Stimulated activated memory B cell treated with anti-CD40 and anti-IgM and Interleukin-4, amounts not matched to agents 10 μg/mL and 1 μg/mL and 100 μg/mL, for 72 hours (primary cell): Measurements from ENCODE around the gene SCUBE2.
"Not testable (repeated sequence)": the region's sequence is repeated elsewhere in the genome, so short reads cannot be mapped to it uniquely, and the experiment has no call there.

Experiments used
- ATAC-seq: fragments of 150-1000 bp; cut with Tn5 transposase; 2 replicates; pipeline ENCODE4 v1.10.0; 2021
- H3K27ac Mint-ChIP-seq: one replicate; pipeline ENCODE4 v1.8.0; 2022; ENCODE audit warnings: mild to moderate bottlenecking, mixed read lengths
- H3K27me3 Mint-ChIP-seq: one replicate; pipeline ENCODE4 v1.8.0; 2022; ENCODE audit warnings: mixed read lengths
- H3K36me3 Mint-ChIP-seq: one replicate; pipeline ENCODE4 v1.8.0; 2022; ENCODE audit warnings: mixed read lengths
- H3K4me1 Mint-ChIP-seq: one replicate; pipeline ENCODE4 v1.8.0; 2022; ENCODE audit warnings: mixed read lengths
- H3K4me3 Mint-ChIP-seq: one replicate; pipeline ENCODE4 v1.8.0; 2022; ENCODE audit warnings: mild to moderate bottlenecking, moderate library complexity, mixed read lengths
- H3K9me3 Mint-ChIP-seq: one replicate; pipeline ENCODE4 v1.8.0; 2022; ENCODE audit warnings: mixed read lengths

The SCUBE2 gene

DNA sequence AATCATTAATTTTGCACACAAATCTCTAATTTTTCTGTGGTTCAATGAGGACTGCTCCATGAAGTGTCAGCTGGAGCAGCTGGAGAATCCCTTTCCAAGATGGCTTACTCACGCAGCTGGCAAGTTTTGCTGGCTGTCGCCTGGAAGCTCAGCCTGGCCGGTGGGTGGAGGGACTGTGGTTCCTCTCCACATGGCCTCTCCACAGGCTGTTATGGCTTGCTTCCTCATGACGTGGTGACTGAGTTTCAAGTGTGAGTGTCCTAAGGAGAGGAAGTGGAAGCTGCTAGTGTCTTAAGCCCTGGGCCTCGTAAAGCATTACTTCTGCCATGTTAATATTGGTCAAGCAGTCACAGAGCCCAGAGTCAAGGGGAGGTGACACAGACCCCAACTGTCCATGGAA is 73.6 kb downstream of the SCUBE2 start:
- peak; percentile 65 for ATAC-seq
- Mint-ChIP-seq H3K27me3 (peaks cover 20% of the 10 kb centered on the region), H3K4me3 (no peak overlapping the region), H3K9me3 (peaks cover 4% of the 10 kb centered on the region), H3K27ac (no peak overlapping the region), H3K4me1 (no peaks in the 10 kb centered on the region), H3K36me3 (no peaks in the 10 kb centered on the region)

DNA sequence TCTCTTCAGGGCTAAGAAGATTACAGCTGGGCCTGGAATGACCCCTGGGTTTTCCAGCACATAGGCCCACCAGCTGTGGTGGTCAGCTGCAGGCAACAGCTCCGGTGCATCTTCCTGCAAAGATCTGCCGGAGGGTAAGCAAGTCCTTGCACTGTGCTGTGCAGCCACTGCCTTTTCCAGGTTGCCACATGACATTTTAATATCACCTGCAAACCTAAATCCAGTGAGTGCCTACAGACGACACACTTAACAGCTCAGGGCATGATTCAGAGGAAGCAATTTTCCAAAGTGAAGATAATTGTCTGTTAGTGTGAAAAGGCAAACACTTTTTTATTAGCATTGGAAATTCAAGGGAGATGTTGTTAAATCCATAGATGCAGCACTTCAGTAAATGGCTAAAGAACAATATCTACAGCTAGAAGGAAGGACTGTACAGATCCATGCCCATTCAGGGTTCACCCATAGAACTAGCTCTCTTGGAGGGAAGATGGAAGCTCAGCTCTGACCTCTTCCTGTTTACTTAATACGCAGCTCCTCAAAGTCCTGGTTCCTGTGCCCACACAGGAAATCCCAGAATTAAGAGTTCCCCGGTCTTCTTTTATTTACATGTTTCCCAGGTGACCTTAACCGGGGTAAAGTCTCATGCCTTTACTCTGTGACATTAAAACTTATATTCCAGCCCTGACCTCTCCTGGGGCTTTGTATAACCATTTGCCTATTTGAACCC is 74.3 kb downstream of the SCUBE2 start:
- Mint-ChIP-seq H3K9me3 (peaks cover 4% of the 10 kb centered on the region), H3K4me1 (no peaks in the 10 kb centered on the region), H3K27me3 (peaks cover 17% of the 10 kb centered on the region), H3K4me3 (no peak overlapping the region), H3K36me3 (no peaks in the 10 kb centered on the region), H3K27ac (no peak overlapping the region)
- no peak for ATAC-seq

DNA sequence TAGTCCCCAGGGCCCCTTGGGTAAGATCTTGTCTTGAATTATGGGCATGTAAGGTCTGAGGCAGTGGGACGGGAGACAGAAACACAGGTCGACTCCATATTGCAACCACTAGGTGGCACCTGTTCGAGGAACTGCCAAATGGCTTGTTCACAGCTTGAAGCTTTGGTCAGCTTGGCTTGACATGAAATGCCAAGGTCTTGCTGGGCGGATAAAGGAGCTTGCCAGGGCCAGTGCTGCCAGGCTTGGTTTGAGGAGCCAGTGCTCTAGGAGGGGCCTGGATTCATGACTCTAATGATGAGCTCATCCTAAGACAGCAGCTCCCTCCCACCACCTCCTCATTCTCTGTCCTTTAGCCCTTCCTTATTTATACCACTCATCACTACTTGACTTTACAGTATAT is 75.7 kb downstream of the SCUBE2 start:
- Mint-ChIP-seq H3K4me3 (no peak overlapping the region), H3K27me3 (peaks cover 12% of the 10 kb centered on the region), H3K36me3 (no peaks in the 10 kb centered on the region), H3K27ac (no peak overlapping the region), H3K9me3 (peaks cover 4% of the 10 kb centered on the region), H3K4me1 (no peaks in the 10 kb centered on the region)
- peak; percentile 79 for ATAC-seq

DNA sequence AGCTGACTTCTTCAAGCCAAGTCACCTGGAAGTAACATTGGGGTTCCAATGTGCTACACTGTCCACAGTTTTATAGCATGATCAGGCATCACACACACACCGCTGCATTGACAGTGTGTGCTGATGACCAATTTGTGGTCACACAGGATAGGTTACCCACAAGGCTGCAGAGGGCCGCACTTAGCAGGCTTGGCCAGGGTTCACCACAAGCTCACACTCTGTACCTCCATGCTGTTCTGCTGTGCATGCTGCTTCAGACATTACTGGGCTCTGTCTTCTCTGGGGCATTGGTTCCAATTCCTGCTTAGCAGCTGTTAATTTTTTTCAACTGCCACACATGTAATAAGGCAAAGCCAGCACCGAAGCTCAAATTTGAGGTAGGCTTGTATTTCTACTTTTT is 76.6 kb downstream of the SCUBE2 start:
- no peak for ATAC-seq
- H3K36me3 Mint-ChIP-seq: no peaks in the 10 kb centered on the region
- H3K4me3 Mint-ChIP-seq: no peak overlapping the region
- no peaks in the 10 kb centered on the region for H3K4me1 Mint-ChIP-seq
- H3K9me3 Mint-ChIP-seq: peaks cover 4% of the 10 kb centered on the region
- H3K27ac Mint-ChIP-seq: no peak overlapping the region
- H3K27me3 Mint-ChIP-seq: peaks cover 12% of the 10 kb centered on the region

DNA sequence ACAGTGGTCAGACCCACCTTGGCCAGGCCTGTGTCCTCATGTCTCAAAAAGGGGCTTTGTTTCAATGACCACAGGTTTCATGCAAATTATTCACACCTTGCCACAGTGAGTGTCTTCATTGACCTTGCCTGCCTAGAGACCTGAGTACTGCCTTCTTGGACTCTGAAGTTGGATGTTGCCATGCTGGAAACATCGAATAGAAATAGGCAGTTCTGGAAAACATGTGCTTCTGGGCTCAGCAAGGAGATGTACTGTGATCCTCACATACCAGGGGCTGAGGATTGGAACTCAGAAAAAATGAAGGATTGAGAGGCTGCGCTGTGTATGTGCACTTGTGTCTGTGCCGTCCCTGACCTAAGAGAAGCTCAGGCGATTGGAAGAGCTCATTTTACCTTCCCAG is 78.0 kb downstream of the SCUBE2 start:
- Mint-ChIP-seq H3K4me3 (no peak overlapping the region), H3K9me3 (peaks cover 4% of the 10 kb centered on the region), H3K36me3 (no peaks in the 10 kb centered on the region), H3K4me1 (no peaks in the 10 kb centered on the region), H3K27me3 (peaks cover 12% of the 10 kb centered on the region), H3K27ac (no peak overlapping the region)
- ATAC-seq: no peak

DNA sequence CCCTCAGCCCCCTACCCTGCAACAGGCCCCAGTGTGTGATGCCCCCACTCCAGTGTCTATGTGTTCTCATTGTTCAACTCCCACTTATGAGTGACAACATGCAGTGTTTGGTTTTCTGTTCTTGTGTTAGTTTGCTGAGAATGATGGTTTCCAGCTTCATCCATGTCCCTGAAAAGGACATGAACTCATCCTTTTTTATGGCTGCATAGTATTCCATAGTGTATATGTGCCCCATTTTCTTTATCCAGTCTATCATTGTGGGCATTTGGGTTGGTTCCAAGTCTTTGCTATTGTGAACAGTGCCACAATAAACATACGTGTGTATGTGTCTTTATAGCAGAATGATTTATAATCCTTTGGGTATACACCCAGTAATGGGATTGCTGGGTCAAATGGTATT is 81.9 kb downstream of the SCUBE2 start:
- H3K9me3 Mint-ChIP-seq, ATAC-seq, H3K27ac Mint-ChIP-seq, H3K4me1 Mint-ChIP-seq, H3K36me3 Mint-ChIP-seq, H3K4me3 Mint-ChIP-seq: not testable (repeated sequence)
- H3K27me3 Mint-ChIP-seq: peaks cover 24% of the 10 kb centered on the region

DNA sequence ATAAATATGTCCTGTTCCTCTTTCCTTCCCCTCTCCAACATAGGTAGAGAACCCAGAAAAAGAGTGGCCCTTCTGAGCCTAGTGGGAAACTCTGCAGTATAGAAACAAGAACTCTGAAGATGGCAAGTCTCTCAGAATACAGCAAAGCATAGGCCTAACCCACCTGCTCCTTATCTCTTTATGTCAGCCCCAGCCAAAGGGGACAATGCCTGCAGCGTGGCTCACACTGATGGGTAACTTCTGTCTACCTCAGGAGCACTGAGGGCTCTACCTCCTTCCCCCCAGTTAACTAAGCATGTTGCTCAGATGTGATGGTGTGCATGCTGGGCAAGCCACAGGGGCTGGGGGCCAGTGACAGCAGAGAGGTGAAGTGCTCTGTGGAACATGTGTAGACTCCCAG is 82.7 kb downstream of the SCUBE2 start:
- ATAC-seq: no peak
- H3K4me3 Mint-ChIP-seq: no peak overlapping the region
- H3K27me3 Mint-ChIP-seq: peaks cover 24% of the 10 kb centered on the region
- no peaks in the 10 kb centered on the region for H3K36me3 Mint-ChIP-seq
- H3K27ac Mint-ChIP-seq: no peak overlapping the region
- no peaks in the 10 kb centered on the region for H3K4me1 Mint-ChIP-seq
- peaks cover 4% of the 10 kb centered on the region for H3K9me3 Mint-ChIP-seq

DNA sequence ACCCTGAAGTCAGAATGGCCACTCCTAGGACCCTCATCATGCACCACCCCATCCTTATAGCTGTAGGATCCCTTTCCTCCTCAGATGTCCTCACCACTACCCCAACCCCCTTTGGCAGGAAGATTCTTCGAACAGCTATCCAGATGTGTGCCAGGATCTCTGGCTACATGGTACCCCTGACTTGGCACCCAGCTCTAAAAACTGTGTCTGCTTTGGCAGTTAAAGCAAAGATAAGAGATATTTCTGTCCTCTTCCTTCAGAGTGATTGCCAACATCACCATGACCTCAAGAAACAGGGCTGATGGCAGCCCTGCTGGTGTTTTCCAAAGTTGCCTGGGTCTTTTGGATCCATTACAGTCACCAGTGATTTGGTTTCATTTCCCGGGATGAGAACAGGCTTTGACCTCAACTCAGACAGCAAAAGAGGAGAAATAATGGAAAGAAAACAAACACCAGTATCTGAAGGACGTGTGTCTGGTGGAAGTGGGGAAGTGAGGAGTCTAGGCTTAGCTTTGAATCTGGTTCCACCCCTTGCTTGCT is 83.3 kb downstream of the SCUBE2 start:
- Mint-ChIP-seq H3K4me1 (peaks cover 4% of the 10 kb centered on the region), H3K27ac (no peak overlapping the region), H3K9me3 (peaks cover 3% of the 10 kb centered on the region), H3K27me3 (peaks cover 23% of the 10 kb centered on the region), H3K36me3 (no peaks in the 10 kb centered on the region), H3K4me3 (no peak overlapping the region)
- ATAC-seq: no peak

DNA sequence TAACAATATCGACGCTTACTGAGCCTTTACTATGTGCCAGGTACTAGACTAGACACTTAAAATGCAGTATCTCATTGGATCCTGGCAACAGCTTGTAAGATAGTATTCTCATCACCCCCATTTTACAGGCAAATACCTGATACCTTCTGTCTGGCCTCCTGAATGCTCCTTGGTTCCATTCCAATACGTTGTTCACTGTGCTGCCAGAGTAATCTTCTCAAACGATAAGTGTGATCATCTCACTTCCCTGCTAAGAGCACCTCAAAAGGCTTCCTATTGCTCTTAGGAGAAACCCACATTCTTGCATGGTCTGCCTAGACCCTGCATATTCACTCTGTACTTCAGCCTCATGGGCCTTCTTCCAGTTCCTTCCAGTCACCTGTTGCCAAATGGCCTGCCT is 86.3 kb downstream of the SCUBE2 start:
- no peaks in the 10 kb centered on the region for H3K9me3 Mint-ChIP-seq
- no peak for ATAC-seq
- H3K4me1 Mint-ChIP-seq: peaks cover 6% of the 10 kb centered on the region
- H3K36me3 Mint-ChIP-seq: no peaks in the 10 kb centered on the region
- peak overlapping the region; percentile 6 for H3K4me3 Mint-ChIP-seq
- no peak overlapping the region for H3K27ac Mint-ChIP-seq
- H3K27me3 Mint-ChIP-seq: peaks cover 44% of the 10 kb centered on the region

DNA sequence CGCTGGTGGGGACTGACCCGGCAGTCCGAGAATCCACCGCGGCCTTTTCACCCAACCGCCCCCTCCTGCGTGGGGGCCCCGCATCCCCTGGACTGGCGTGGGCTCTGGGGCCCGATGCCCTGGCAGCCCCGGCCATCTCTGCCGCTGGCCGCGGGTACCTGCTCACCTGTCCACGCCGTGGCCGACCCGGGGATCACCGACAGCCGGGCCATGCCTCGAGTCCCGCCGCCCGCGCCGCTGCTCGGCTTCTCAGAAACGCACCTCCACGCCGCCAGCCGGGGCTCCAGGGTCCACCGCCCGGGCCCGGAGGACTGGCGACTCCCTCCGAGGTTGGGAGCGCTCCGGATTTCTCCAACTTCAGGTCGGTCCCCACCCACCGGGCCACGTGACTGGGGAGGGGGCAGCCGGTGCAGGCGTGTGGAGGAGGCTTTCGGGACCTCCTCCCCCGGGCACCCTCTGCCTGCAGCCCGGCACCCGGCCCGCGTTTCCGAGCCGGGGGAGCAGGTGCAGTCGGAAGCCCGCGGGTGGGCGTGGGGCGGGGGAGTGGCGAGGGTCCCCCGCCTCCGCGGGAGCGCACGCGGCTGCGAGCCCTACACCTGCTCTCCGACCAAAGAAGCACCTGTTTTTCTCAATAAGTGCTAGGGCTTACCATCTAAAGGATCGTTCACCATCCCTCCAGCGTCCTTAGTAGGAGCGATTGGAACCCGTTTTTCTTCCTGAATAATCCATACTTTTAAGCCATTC is 87.0 kb downstream of the SCUBE2 start:
- Mint-ChIP-seq H3K4me1 (peaks cover 6% of the 10 kb centered on the region), H3K4me3 (peak overlapping the region; percentile 44), H3K9me3 (no peaks in the 10 kb centered on the region), H3K36me3 (no peaks in the 10 kb centered on the region), H3K27ac (no peak overlapping the region), H3K27me3 (peaks cover 52% of the 10 kb centered on the region)
- ATAC-seq: peak; percentile 22

DNA sequence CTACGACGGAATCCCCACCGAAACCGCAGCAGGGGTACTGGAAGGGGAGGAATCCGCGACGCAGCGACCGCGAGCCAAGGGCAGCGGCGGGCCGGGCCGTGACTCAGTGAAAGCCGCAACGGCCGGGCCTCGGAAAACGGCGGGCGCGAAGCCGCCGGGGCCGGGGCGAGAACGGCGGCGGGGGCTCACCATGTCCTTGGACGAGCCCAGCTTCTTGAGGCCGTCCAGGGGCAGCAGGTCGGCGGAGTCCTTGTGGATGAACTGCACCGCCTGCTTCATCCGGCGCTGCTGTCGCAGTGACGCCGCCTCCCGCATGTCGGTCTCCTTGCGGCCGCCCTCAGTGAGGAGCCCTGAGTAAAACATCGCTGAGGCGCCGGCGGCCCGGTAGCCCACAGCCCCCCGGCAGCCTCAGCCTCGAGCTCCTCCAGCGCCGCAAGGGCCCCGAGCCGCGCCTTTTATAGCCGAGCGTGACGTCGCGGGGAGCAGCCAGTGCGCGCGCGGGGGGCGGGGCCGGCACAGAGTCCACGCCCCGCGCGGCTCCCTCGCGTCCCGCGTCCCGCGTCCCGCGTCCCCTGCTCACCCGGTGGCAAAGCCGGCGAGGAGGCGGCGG is 87.7 kb downstream of the SCUBE2 start, which contains the start of gene NRIP3:
TSS of gene NRIP3 (minus strand) at position 429 of the 610 bp plus-strand sequence. CDS start at position 363, 66 bp downstream.
- Mint-ChIP-seq H3K4me3 (peak within 1 kb of the TSS; percentile 72), H3K27me3 (peaks cover 58% of the 10 kb centered on the region), H3K9me3 (no peaks in the 10 kb centered on the region), H3K4me1 (peaks cover 6% of the 10 kb centered on the region), H3K36me3 (no peaks in the 10 kb centered on the region), H3K27ac (no peak within 1 kb of the TSS)
- ATAC-seq: peak; percentile 74

DNA sequence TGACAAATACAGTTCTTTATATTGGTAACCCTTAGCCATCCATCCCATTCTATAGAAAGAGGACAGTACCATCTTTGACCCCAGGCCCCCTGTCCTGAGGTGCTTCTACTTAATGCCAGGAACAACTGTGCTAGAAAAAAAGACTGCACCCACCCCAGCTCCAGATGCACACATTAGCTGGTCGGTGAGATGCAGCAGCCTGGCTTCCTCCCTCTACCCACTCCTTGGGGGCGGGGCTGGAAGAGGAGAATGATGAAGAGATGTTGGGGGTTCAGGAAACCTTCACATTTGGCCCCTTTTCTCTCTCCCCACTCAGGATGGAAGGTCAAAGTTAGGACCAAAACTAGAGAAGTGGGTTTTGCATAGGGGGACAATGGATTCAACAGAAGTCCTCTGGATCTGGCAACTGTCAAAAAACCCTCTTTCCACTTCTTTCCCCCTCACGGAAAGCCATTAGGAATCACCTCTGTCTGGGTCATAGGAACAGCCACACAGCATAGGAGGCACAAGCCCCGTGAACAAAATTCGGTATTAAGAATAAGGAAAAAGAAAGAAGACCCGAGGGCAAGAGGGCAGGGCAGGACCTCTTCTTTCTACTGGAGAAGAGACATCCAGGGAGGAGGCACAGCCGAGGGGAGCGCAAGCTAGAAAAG is 88.4 kb downstream of the SCUBE2 start:
- Mint-ChIP-seq H3K9me3 (no peaks in the 10 kb centered on the region), H3K4me3 (peak overlapping the region; percentile 72), H3K27me3 (peaks cover 59% of the 10 kb centered on the region), H3K4me1 (peaks cover 6% of the 10 kb centered on the region), H3K27ac (no peak overlapping the region), H3K36me3 (no peaks in the 10 kb centered on the region)
- no peak for ATAC-seq

DNA sequence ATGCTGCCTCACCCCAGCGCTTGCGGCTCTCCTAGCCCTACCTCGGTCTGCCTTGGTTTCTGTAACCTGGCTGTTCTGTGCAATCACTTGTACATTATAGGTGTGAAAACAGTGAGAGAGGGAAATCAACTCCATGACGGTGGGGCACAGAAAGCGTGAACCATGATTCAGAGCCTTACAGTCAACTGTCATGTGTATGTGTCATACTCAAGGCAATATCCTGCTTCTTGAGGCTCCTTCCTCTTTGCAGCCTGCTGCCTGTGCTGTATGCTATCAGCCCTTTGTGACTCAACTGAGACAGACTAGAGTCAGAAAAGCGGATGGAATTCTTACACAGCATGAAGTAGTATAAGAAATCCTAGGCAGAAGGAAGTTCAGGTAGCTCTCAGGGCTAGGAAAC is 89.7 kb downstream of the SCUBE2 start:
- Mint-ChIP-seq H3K4me1 (peaks cover 6% of the 10 kb centered on the region), H3K4me3 (no peak overlapping the region), H3K27me3 (peaks cover 59% of the 10 kb centered on the region), H3K27ac (no peak overlapping the region), H3K36me3 (no peaks in the 10 kb centered on the region), H3K9me3 (no peaks in the 10 kb centered on the region)
- no peak for ATAC-seq

DNA sequence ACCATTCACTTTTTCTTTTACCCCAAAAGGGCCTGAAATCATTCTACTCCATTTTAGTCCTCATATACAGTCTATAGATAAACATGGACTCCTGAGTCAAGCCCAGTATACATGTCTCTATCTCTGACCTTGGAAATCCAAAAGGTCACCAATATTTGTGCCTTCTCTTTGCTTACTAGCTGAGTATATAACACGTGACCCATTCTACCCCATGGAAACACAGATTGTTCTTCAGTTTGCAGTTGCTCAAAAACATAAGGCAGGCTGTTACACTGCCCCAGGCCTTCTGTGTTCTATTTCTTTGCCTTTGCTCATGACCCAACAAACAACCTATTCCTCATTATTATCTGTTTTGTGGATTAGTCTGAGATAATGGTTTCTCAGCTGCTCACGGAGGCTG is 93.4 kb downstream of the SCUBE2 start:
- H3K4me3 Mint-ChIP-seq: no peak overlapping the region
- H3K36me3 Mint-ChIP-seq: no peaks in the 10 kb centered on the region
- peaks cover 42% of the 10 kb centered on the region for H3K27me3 Mint-ChIP-seq
- H3K4me1 Mint-ChIP-seq: peaks cover 1% of the 10 kb centered on the region
- ATAC-seq: no peak
- H3K9me3 Mint-ChIP-seq: no peaks in the 10 kb centered on the region
- no peak overlapping the region for H3K27ac Mint-ChIP-seq

DNA sequence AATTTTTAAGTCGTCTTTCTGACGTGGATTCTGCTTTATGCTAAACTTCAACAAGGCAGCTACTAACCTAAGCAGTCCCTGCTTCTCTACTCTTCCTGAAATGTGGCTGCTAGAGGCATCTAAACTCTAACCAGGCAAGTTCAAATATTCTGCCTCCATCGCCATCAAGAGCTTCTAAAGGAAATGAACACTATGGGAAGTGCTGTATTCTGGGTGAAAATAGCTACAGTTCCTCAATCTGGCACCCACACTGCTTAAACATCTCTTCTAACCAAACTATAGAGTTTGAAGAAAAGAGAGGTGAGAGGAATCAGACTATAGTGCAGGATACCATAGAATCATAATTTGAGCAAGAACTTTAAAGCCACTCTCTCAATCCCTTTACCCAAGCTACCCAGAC is 93.9 kb downstream of the SCUBE2 start:
- H3K27ac Mint-ChIP-seq: no peak overlapping the region
- no peak for ATAC-seq
- no peaks in the 10 kb centered on the region for H3K36me3 Mint-ChIP-seq

More for the DNA sequence above, 93.9 kb downstream of the SCUBE2 start:
- Mint-ChIP-seq H3K9me3 (no peaks in the 10 kb centered on the region), H3K4me1 (no peaks in the 10 kb centered on the region), H3K4me3 (no peak overlapping the region), H3K27me3 (peaks cover 37% of the 10 kb centered on the region)
